Measurements from ENCODE around the gene SHLD1.

GRCh38 chr20:5719861-5720403, 30.3 kb upstream of the SHLD1 start:
- TF ChIP-seq CTCF (IDR thresholded peaks at IDR 0.05; ENCODE audit: borderline replicate concordance, extremely low read depth, low read length, poor library complexity, severe bottlenecking) (no peak), EZH2 (IDR thresholded peaks at IDR 0.05; ENCODE audit: borderline replicate concordance, low read depth, low read length, severe bottlenecking) (no peak)

Data from DND-41 (cell line).